ENCODE results near the gene VIL1. TPM values are rescaled to one million over a fixed set of nuclear protein-coding genes. Genes with fewer than 3 reads are reported as not detected.

Gene VIL1
- total RNA-seq, 1 experiment from 2014 or later = 0.49 TPM

DNA sequence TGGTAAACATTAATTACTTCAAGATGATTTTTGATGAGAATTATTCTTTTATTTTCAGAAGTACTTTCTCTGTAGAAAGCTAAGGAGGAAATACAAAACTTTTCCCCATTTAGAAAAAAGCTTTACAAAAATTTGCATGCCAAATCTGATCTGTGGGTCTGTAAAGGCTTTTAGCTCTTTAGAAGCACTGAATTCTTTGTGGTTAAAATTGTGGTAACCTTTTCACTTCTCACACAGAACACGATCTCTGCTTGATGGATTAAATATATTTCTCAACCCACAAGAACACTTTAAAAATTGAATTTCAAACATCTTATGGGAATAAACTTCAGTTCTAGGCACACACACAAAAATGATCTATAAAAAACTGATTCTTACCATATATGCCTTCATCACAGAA, 63.7 kb downstream of the VIL1 start:
- ChIA-PET CTCF (no interaction called here), RAD21 (ENCODE audit: low non-redundant PET in 1 of 2, low total read pairs in 2 of 2, uncharacterized antibody in 2 of 2, unreplicated experiment in 2 of 2) (no interaction called here), POLR2A (no interaction called here)
- Histone ChIP-seq H3K27ac (ENCODE audit: low read depth, low read length) (no peak overlapping the region), H3K4me3 (replicated peaks in 1 of 2; ENCODE audit: low read depth in 1 of 2, low read length in 2 of 2) (no peak overlapping the region), H2AFZ (ENCODE audit: low read depth, low read length, poor library complexity, severe bottlenecking) (no peak overlapping the region), H4K20me1 (ENCODE audit: insufficient read depth) (no peaks in the 10 kb centered on the region), H3K36me3 (ENCODE audit: control insufficient read depth in 1 of 2, insufficient read depth in 2 of 2, low read length in 2 of 2) (peaks cover 15 to 16% of the 10 kb centered on the region in 2 experiments), H3K4me2 (ENCODE audit: low read length) (no peak overlapping the region), H3K9me2 (ENCODE audit: insufficient read depth) (no peaks in the 10 kb centered on the region), H3K9ac (ENCODE audit: low read length) (no peak overlapping the region), H3K79me2 (ENCODE audit: insufficient read depth, low read length) (no peaks in the 10 kb centered on the region), H3K4me1 (ENCODE audit: control insufficient read depth in 1 of 2, insufficient read depth in 2 of 2, low read length in 2 of 2) (no peaks in the 10 kb centered on the region), H3K27me3 (ENCODE audit: insufficient read depth, low read length) (no peaks in the 10 kb centered on the region), H3K9me3 (ENCODE audit: control insufficient read depth in 1 of 2, insufficient read depth in 1 of 2, low read depth in 1 of 2, low read length in 2 of 2) (no peaks in the 10 kb centered on the region)
- no peak for ATAC-seq
- DNase-seq (ENCODE audit: low read depth, low spot score) = no peak
- BruUV-seq (replicated peaks) = no TSS peak
- TF ChIP-seq ZNF274 (IDR thresholded peaks at IDR 0.05; ENCODE audit: low read depth, low read length) (no peak), SRF (IDR thresholded peaks at IDR 0.05; ENCODE audit: low read depth) (no peak), POLR2AphosphoS5 (IDR thresholded peaks at IDR 0.05; ENCODE audit: low read depth, low read length) (no peak), YY1 (IDR thresholded peaks at IDR 0.05; ENCODE audit: extremely low read depth, insufficient replicate concordance, low read depth, low read length) (no peak), FOSL1 (IDR thresholded peaks at IDR 0.05; ENCODE audit: low read depth) (no peak), POLR2A (IDR thresholded peaks at IDR 0.05; ENCODE audit: borderline replicate concordance, extremely low read depth, insufficient read depth, insufficient read length) (no peak), SP1 (IDR thresholded peaks at IDR 0.05; ENCODE audit: low read depth) (no peak), EZH2 (IDR thresholded peaks at IDR 0.05) (no peak), RAD21 (IDR thresholded peaks at IDR 0.05; ENCODE audit: low read depth) (no peak), EZH2phosphoT487 (IDR thresholded peaks at IDR 0.05; ENCODE audit: borderline replicate concordance) (no peak), JUND (IDR thresholded peaks at IDR 0.05) (no peak), ZFX (IDR thresholded peaks at IDR 0.05) (no peak), CEBPB (IDR thresholded peaks at IDR 0.05; ENCODE audit: low read depth) (no peak)
- TF ChIP-seq, protein P1, sequence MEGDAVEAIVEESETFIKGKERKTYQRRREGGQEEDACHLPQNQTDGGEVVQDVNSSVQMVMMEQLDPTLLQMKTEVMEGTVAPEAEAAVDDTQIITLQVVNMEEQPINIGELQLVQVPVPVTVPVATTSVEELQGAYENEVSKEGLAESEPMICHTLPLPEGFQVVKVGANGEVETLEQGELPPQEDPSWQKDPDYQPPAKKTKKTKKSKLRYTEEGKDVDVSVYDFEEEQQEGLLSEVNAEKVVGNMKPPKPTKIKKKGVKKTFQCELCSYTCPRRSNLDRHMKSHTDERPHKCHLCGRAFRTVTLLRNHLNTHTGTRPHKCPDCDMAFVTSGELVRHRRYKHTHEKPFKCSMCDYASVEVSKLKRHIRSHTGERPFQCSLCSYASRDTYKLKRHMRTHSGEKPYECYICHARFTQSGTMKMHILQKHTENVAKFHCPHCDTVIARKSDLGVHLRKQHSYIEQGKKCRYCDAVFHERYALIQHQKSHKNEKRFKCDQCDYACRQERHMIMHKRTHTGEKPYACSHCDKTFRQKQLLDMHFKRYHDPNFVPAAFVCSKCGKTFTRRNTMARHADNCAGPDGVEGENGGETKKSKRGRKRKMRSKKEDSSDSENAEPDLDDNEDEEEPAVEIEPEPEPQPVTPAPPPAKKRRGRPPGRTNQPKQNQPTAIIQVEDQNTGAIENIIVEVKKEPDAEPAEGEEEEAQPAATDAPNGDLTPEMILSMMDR (IDR thresholded peaks at IDR 0.05 in 2 of 3, conservative IDR thresholded peaks at IDR 0.05 in 1 of 3; ENCODE audit: borderline replicate concordance in 1 of 3, insufficient read depth in 1 of 3, low read depth in 2 of 3, low read length in 2 of 3) = no peak
- TF ChIP-seq, protein P2, sequence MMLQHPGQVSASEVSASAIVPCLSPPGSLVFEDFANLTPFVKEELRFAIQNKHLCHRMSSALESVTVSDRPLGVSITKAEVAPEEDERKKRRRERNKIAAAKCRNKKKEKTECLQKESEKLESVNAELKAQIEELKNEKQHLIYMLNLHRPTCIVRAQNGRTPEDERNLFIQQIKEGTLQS (IDR thresholded peaks at IDR 0.05) = no peak
- TF ChIP-seq, protein P3, sequence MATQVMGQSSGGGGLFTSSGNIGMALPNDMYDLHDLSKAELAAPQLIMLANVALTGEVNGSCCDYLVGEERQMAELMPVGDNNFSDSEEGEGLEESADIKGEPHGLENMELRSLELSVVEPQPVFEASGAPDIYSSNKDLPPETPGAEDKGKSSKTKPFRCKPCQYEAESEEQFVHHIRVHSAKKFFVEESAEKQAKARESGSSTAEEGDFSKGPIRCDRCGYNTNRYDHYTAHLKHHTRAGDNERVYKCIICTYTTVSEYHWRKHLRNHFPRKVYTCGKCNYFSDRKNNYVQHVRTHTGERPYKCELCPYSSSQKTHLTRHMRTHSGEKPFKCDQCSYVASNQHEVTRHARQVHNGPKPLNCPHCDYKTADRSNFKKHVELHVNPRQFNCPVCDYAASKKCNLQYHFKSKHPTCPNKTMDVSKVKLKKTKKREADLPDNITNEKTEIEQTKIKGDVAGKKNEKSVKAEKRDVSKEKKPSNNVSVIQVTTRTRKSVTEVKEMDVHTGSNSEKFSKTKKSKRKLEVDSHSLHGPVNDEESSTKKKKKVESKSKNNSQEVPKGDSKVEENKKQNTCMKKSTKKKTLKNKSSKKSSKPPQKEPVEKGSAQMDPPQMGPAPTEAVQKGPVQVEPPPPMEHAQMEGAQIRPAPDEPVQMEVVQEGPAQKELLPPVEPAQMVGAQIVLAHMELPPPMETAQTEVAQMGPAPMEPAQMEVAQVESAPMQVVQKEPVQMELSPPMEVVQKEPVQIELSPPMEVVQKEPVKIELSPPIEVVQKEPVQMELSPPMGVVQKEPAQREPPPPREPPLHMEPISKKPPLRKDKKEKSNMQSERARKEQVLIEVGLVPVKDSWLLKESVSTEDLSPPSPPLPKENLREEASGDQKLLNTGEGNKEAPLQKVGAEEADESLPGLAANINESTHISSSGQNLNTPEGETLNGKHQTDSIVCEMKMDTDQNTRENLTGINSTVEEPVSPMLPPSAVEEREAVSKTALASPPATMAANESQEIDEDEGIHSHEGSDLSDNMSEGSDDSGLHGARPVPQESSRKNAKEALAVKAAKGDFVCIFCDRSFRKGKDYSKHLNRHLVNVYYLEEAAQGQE (IDR thresholded peaks at IDR 0.05; ENCODE audit: low read depth) = no peak
- intact Hi-C loops (cut with micrococcal nuclease) = no loop called here
